ENCODE measurements around the gene ABR. TPM values are rescaled to one million over a fixed set of nuclear protein-coding genes. Genes with fewer than 3 reads are reported as not detected.

The ABR gene
- total and polyA plus RNA-seq, 9 donors = 25.0 to 94.6 (median 60.2) TPM

DNA sequence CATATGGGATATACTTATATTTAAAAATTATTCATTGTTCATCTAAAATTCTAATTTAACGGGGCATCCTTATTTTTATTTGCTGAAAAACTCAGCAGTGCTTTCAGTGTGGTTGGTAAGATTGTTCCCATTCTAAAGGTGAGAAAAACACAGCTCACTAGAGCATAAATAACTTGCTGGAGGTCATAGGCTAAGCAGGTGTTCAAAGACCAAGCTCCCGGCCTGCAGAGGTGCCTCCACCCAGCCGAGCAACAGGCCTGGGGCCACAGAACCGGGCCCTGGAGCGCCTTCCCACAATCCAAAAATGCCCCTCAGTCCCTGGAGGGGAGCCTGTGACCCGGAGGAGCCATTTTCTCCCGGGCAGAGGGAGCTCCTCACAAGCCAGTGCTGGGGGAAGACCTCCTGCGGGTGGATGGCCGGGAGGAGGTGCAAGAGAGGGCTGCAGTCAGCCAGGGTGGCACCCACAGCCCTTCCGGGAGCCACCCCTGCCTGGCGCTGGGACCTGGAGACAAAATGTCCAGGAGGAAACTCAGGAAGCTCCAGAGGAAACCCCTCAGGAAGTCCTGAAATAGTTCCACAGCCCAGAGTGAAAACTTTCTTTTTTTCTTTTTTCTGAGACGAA, 14.7 kb downstream of the ABR start:
- no peak overlapping the region for H3K27ac ChIP-seq
- TF ChIP-seq, protein P1, sequence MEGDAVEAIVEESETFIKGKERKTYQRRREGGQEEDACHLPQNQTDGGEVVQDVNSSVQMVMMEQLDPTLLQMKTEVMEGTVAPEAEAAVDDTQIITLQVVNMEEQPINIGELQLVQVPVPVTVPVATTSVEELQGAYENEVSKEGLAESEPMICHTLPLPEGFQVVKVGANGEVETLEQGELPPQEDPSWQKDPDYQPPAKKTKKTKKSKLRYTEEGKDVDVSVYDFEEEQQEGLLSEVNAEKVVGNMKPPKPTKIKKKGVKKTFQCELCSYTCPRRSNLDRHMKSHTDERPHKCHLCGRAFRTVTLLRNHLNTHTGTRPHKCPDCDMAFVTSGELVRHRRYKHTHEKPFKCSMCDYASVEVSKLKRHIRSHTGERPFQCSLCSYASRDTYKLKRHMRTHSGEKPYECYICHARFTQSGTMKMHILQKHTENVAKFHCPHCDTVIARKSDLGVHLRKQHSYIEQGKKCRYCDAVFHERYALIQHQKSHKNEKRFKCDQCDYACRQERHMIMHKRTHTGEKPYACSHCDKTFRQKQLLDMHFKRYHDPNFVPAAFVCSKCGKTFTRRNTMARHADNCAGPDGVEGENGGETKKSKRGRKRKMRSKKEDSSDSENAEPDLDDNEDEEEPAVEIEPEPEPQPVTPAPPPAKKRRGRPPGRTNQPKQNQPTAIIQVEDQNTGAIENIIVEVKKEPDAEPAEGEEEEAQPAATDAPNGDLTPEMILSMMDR (IDR thresholded peaks at IDR 0.05) = no peak
- TF ChIP-seq EP300 (IDR thresholded peaks at IDR 0.05) (no peak), POLR2A (IDR thresholded peaks at IDR 0.05) (no peak)
- no peaks in the 10 kb centered on the region for H3K36me3 ChIP-seq
- no peak for DNase-seq
- no peak overlapping the region for H3K4me3 ChIP-seq
- peaks cover 2% of the 10 kb centered on the region for H3K4me1 ChIP-seq (ENCODE audit: insufficient read depth)
- WGBS, 3 donors = 70 to 79% (median 77%) methylated on average over 12 of the region's 12 CpGs
- H3K27me3 ChIP-seq = no peaks in the 10 kb centered on the region
- intact Hi-C loops (cut with DNase I) = no loop called here
- H3K9me3 ChIP-seq = no peaks in the 10 kb centered on the region

DNA sequence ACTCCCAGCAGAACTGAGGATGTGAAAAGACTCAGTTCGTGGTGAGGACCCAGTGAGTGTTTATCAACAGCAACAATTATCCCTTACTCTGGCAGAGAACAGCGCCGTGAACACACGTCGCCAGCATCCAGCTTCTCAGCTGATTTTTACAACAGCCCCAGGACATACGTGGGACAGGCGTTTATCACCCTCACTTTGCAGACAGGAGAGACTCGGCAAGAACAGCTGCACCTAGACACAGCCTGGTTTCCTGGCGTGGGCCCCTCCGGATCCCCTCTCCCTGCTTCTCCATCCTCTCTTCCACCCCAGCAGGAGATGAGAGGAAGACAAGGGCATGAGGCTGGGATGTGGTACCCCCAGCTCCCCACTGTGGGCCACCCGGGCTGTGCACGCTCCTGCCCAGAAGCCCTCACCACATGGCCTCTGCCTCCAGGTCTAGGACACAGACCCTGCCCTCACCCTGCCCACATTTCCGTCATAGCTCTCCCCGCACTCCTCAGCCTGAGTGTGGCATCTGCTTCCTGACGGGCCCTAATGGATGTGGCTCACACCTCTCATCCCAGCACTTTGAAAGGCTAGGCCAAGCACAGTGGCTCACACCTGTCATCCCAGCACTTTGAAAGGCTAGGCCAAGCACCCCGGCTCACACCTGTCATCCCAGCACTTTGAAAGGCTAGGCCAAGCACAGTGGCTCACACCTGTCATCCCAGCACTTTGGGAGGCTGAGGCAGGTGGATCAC, 17.5 kb downstream of the ABR start:
- no peak overlapping the region for H3K27ac ChIP-seq
- TF ChIP-seq EP300 (IDR thresholded peaks at IDR 0.05) = no peak
- TF ChIP-seq, protein P1 (IDR thresholded peaks at IDR 0.05) = no peak
- no peak for TF ChIP-seq POLR2A (IDR thresholded peaks at IDR 0.05)
- no peak for DNase-seq
- no peaks in the 10 kb centered on the region for H3K4me1 ChIP-seq (ENCODE audit: insufficient read depth)
- WGBS, 3 donors = 91 to 94% (median 93%) methylated on average over 16 of the region's 16 CpGs
- intact Hi-C loops (cut with DNase I) = no loop called here
- no peaks in the 10 kb centered on the region for H3K9me3 ChIP-seq
- no peaks in the 10 kb centered on the region for H3K27me3 ChIP-seq
- H3K4me3 ChIP-seq = no peak overlapping the region
- H3K36me3 ChIP-seq = no peaks in the 10 kb centered on the region

DNA sequence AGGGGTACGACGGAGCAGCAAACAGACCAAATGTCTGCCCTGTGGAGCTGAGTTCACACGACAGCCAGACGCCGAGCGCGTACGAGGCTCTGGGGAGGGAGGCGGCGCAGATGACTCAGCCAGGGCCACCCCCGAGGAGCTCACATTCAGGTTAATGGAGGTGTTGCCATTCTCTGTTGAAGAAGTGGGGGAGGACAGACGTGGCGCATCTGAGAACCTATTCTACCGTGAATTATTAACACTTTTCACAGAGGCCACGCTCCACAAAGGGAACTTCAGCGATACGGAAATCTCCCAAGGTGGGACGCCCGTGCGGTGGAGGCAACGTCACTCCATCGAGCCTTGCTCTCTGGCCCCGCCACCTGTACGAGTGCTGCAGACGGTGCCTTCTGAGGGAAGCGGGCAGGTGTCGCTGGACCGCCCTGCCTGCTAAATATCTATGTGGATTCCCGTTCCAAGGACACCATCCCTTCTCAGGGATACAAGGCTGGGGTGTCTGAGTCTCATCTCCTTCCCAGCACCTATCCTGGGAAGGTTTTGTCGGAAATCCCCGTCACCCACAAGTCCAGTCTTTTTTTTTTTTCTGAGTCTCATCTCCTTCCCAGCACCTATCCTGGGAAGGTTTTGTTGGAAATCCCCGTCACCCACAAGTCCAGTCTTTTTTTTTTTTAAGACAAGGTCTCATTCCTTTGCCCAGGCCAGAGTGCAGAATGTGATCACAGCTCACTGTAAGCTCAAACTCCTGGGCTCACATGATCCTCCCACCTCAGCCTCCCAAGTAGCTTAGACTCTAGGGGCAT, 19.0 kb downstream of the ABR start:
- no peak for DNase-seq
- intact Hi-C loops (cut with DNase I) = no loop called here
- 88 to 91% (median 90%) methylated on average over 32 of the region's 32 CpGs for WGBS, 3 donors

More for the DNA sequence above, 19.0 kb downstream of the ABR start:
- no peaks in the 10 kb centered on the region for H3K36me3 ChIP-seq
- no peaks in the 10 kb centered on the region for H3K27me3 ChIP-seq
- no peak overlapping the region for H3K4me3 ChIP-seq
- no peaks in the 10 kb centered on the region for H3K4me1 ChIP-seq (ENCODE audit: insufficient read depth)
- H3K27ac ChIP-seq = no peak overlapping the region
- H3K9me3 ChIP-seq = no peaks in the 10 kb centered on the region
- TF ChIP-seq POLR2A (IDR thresholded peaks at IDR 0.05) = no peak
- TF ChIP-seq, protein P1 (IDR thresholded peaks at IDR 0.05) = no peak
- no peak for TF ChIP-seq EP300 (IDR thresholded peaks at IDR 0.05)
